Chondrocyte (in vitro differentiated cells): Measurements from ENCODE around the gene RELA. TPM values are rescaled to one million over a fixed set of nuclear protein-coding genes. Genes with fewer than 3 reads are reported as not detected.
A peak's percentile ranks its signal among the peaks of the same experiment; 100 is the strongest.

ENCODE experiments used
- DNase-seq: peaks from one replicate; pipeline ENCODE4 v3.0.0; 2021; ENCODE audit warnings: mixed read lengths, low spot score
- H3K27ac Mint-ChIP-seq: one replicate; pipeline ENCODE4 v1.8.0; 2021; ENCODE audit warnings: mild to moderate bottlenecking, moderate library complexity, mixed read lengths; ENCODE audit not compliant: unreplicated experiment
- H3K27me3 Mint-ChIP-seq: 2 replicates; pipeline ENCODE4 v1.8.0; 2021; ENCODE audit warnings: low read depth, mixed read lengths
- H3K36me3 Mint-ChIP-seq: 2 replicates; pipeline ENCODE4 v1.8.0; 2021; ENCODE audit warnings: low read depth, mixed read lengths
- H3K4me1 Mint-ChIP-seq: 2 replicates; pipeline ENCODE4 v1.8.0; 2021; ENCODE audit warnings: low read depth, mild to moderate bottlenecking, mixed read lengths
- H3K4me3 Mint-ChIP-seq: one replicate; pipeline ENCODE4 v1.8.0; 2021; ENCODE audit warnings: mild to moderate bottlenecking, moderate library complexity, mixed read lengths; ENCODE audit not compliant: unreplicated experiment
- H3K9me3 Mint-ChIP-seq: 2 replicates; pipeline ENCODE4 v1.8.0; 2021; ENCODE audit warnings: low read depth, mixed read lengths
- total RNA-seq: library from RNA; stranded (reverse); gene quantifications from 3 replicates; pipeline ENCODE4 v1.2.1, GENCODE V29; 2021
- TF ChIP-seq, protein P1 (sequence below): fragments of 200-600 bp; sonication (generic); IDR thresholded peaks from 2 replicates; pipeline ENCODE4 v1.5.0; 2021; ENCODE audit warnings: antibody characterized with exemption, mild to moderate bottlenecking, moderate library complexity

Gene RELA
- total RNA-seq, 1 donor from 2014 or later = 72.7 TPM

DNA sequence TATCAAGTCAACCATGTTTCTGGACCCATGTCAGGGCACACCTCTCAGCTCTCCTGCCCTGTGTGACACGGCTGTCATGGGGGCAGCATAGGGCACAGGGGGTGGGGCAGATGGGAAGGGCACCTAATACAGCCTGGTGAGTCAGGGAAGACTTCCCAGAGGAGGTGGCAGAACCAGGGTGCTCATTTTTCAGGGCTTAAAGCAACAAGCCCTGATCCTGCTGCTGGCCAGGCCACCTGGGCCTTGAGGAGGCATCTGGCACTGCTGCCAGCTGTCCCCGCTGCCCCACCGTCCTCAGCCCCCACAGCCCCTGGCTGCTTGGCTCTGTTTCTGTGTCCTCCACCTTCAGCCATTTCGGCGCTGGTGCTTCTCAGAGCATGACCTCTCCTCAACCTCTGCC lies 53.1 kb downstream of the RELA start:
- Mint-ChIP-seq H3K27me3 (no peaks in the 10 kb centered on the region), H3K4me1 (peaks cover 42% of the 10 kb centered on the region), H3K36me3 (peaks cover 11% of the 10 kb centered on the region), H3K27ac (no peak overlapping the region), H3K4me3 (no peak overlapping the region), H3K9me3 (no peaks in the 10 kb centered on the region)
- no peak for DNase-seq
- TF ChIP-seq, protein P1, sequence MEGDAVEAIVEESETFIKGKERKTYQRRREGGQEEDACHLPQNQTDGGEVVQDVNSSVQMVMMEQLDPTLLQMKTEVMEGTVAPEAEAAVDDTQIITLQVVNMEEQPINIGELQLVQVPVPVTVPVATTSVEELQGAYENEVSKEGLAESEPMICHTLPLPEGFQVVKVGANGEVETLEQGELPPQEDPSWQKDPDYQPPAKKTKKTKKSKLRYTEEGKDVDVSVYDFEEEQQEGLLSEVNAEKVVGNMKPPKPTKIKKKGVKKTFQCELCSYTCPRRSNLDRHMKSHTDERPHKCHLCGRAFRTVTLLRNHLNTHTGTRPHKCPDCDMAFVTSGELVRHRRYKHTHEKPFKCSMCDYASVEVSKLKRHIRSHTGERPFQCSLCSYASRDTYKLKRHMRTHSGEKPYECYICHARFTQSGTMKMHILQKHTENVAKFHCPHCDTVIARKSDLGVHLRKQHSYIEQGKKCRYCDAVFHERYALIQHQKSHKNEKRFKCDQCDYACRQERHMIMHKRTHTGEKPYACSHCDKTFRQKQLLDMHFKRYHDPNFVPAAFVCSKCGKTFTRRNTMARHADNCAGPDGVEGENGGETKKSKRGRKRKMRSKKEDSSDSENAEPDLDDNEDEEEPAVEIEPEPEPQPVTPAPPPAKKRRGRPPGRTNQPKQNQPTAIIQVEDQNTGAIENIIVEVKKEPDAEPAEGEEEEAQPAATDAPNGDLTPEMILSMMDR = no peak

- Mint-ChIP-seq H3K4me3 (no peak overlapping the region), H3K9me3 (no peaks in the 10 kb centered on the region), H3K4me1 (peaks cover 42% of the 10 kb centered on the region), H3K27me3 (no peaks in the 10 kb centered on the region), H3K27ac (peak overlapping the region; percentile 41), H3K36me3 (peaks cover 14% of the 10 kb centered on the region)
- no peak for DNase-seq
- TF ChIP-seq, protein P1 = no peak
Measured at GRCh38 chr11:65609229-65609628, 53.5 kb downstream of the RELA start.

GRCh38 chr11:65607614-65608426 lies 54.9 kb downstream of the RELA start:
- TF ChIP-seq, protein P1 = no peak
- DNase-seq = no peak
- peaks cover 36% of the 10 kb centered on the region for H3K4me1 Mint-ChIP-seq
- H3K36me3 Mint-ChIP-seq = peaks cover 22% of the 10 kb centered on the region
- no peak overlapping the region for H3K27ac Mint-ChIP-seq
- H3K27me3 Mint-ChIP-seq = no peaks in the 10 kb centered on the region
- no peak overlapping the region for H3K4me3 Mint-ChIP-seq
- no peaks in the 10 kb centered on the region for H3K9me3 Mint-ChIP-seq

DNA sequence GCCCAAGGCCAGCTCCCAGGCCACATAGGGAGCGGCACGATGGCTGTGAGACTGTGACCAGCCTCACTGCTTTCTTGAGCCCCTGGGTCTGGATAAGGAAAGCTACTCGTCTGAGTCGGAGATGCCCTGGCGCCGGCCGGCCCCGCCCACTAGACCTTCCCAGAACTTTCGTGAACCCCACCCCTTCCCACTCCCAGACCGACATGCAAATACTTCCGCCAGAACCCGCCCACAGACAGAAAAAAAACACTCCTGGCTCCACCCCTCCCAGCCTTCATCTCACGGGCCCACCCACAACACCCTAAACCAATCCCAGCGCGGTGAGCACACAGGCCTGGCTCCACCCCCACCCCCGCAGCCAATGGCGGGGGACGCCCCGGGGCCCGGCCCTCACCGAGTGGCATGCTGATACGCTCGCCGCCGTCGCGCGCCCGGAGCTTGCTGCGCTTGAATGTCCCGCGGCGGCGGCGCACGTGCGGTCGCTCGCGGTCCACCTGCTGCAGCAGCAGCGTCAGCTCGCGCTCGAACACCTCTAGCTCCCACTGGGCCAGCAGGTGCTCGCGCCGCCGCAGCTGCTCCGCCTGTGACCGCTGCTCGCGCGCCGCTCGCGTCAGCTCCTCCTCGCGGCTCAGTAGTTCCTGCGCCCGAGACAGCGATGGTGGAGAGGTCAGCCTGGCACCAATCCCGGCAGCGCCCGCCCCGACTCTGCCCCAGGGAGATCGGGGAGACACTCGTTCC lies 55.7 kb downstream of the RELA start:
- no peak for DNase-seq
- Mint-ChIP-seq H3K9me3 (no peaks in the 10 kb centered on the region), H3K4me1 (peaks cover 29% of the 10 kb centered on the region), H3K36me3 (peaks cover 22% of the 10 kb centered on the region), H3K4me3 (no peak overlapping the region), H3K27me3 (no peaks in the 10 kb centered on the region), H3K27ac (no peak overlapping the region)
- TF ChIP-seq, protein P1 = no peak

- Mint-ChIP-seq H3K4me1 (peaks cover 3% of the 10 kb centered on the region), H3K4me3 (no peak overlapping the region), H3K36me3 (peaks cover 21% of the 10 kb centered on the region)
Measured at GRCh38 chr11:65604258-65604657, 58.5 kb downstream of the RELA start.

More at GRCh38 chr11:65604258-65604657, 58.5 kb downstream of the RELA start:
- H3K27me3 Mint-ChIP-seq = no peaks in the 10 kb centered on the region
- no peak for DNase-seq
- no peak overlapping the region for H3K27ac Mint-ChIP-seq
- TF ChIP-seq, protein P1 = no peak
- H3K9me3 Mint-ChIP-seq = no peaks in the 10 kb centered on the region
